ENCODE measurements around the gene BCL11A. TPM values are rescaled to one million over a fixed set of nuclear protein-coding genes. Genes with fewer than 3 reads are reported as not detected.

BCL11A gene
- total RNA-seq, 1 donor from 2014 or later, result 10.7 TPM

DNA sequence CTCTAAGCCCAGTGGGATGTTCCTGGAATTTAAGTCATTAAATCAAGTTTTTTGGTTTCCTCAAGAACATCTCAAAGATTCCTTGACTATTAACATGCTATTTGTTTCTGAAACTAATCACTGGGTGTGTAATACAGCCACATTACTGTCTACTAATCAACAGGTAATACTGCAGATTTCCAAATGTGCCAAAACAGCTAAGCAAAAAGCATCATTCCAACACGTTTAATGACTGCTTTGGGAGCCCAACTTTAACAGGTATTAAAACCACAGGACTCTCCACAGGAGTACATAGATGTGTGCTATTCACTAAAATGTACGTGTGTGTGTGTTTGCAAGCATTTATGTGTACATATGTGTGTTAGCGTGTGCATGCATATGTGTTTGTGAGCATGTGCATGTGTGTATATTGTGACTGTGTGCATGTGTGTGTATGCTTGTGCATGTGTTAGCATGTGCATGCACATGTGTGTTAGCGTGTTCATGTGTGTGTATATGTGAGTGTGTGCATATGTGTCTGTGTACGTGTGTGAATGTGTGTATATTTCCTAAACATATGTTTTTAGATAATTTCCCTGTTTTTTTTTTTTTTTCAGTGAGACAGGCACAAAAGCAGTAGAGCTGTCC, 80.7 kb downstream of the BCL11A start:
- Mint-ChIP-seq H3K27me3 (ENCODE audit: unreplicated experiment) (no peaks in the 10 kb centered on the region), H3K4me3 (ENCODE audit: unreplicated experiment) (no peak overlapping the region), H3K9me3 (ENCODE audit: unreplicated experiment) (no peaks in the 10 kb centered on the region), H3K4me1 (ENCODE audit: unreplicated experiment) (peaks cover 4% of the 10 kb centered on the region), H3K27ac (ENCODE audit: unreplicated experiment) (no peak overlapping the region), H3K36me3 (ENCODE audit: unreplicated experiment) (no peaks in the 10 kb centered on the region)
- TF ChIP-seq, protein P1, sequence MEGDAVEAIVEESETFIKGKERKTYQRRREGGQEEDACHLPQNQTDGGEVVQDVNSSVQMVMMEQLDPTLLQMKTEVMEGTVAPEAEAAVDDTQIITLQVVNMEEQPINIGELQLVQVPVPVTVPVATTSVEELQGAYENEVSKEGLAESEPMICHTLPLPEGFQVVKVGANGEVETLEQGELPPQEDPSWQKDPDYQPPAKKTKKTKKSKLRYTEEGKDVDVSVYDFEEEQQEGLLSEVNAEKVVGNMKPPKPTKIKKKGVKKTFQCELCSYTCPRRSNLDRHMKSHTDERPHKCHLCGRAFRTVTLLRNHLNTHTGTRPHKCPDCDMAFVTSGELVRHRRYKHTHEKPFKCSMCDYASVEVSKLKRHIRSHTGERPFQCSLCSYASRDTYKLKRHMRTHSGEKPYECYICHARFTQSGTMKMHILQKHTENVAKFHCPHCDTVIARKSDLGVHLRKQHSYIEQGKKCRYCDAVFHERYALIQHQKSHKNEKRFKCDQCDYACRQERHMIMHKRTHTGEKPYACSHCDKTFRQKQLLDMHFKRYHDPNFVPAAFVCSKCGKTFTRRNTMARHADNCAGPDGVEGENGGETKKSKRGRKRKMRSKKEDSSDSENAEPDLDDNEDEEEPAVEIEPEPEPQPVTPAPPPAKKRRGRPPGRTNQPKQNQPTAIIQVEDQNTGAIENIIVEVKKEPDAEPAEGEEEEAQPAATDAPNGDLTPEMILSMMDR (IDR thresholded peaks at IDR 0.05), result no peak
- DNase-seq (ENCODE audit: extremely low spot score, unreplicated experiment), result peak; percentile 1

DNA sequence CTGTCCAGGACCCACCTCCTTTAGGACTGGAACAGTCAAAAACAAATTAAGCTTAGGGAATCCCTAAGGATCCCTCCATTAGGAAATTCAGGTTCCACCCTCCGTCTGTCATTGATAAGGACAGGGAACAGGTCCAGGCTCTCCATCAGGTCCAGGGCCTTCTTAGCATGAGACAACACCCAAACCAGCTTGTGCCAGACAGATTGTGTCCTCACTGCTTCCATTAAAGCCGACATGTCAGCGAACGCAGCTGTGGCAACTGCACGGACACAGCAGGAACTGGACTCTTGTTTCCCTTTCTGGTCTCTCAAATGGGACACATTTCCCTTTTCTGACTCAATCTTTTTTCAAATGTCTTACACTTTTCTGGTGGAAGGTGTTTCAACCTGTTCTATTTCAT, 81.4 kb downstream of the BCL11A start:
- TF ChIP-seq, protein P1 (IDR thresholded peaks at IDR 0.05), result no peak
- Mint-ChIP-seq H3K9me3 (ENCODE audit: unreplicated experiment) (no peaks in the 10 kb centered on the region), H3K4me1 (ENCODE audit: unreplicated experiment) (peaks cover 4% of the 10 kb centered on the region), H3K4me3 (ENCODE audit: unreplicated experiment) (no peak overlapping the region), H3K36me3 (ENCODE audit: unreplicated experiment) (no peaks in the 10 kb centered on the region), H3K27ac (ENCODE audit: unreplicated experiment) (no peak overlapping the region), H3K27me3 (ENCODE audit: unreplicated experiment) (no peaks in the 10 kb centered on the region)
- peak; percentile 42 for DNase-seq (ENCODE audit: extremely low spot score, unreplicated experiment)

DNA sequence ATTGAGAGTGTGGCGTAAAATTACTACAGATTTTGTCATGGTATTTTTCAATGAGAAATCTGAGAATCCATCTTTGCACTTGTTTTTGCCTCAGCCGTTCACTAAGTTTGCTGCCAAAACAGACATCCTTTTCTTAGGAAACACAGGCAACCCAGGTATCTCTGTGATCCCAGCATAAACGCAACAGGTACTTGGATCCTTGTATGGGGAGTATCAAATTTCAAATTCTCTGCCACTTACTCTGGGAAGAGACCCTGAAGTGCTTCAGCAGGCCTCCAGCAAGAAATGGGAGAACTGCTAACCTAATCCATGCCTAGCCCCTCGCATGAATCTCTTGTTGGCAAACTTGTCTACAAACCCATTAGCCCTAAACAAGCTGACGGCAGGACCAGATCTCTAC, 83.1 kb downstream of the BCL11A start:
- Mint-ChIP-seq H3K4me1 (ENCODE audit: unreplicated experiment) (peaks cover 4% of the 10 kb centered on the region), H3K27me3 (ENCODE audit: unreplicated experiment) (no peaks in the 10 kb centered on the region), H3K9me3 (ENCODE audit: unreplicated experiment) (no peaks in the 10 kb centered on the region), H3K27ac (ENCODE audit: unreplicated experiment) (no peak overlapping the region), H3K4me3 (ENCODE audit: unreplicated experiment) (no peak overlapping the region), H3K36me3 (ENCODE audit: unreplicated experiment) (no peaks in the 10 kb centered on the region)
- TF ChIP-seq, protein P1 (IDR thresholded peaks at IDR 0.05), result no peak
- peak; percentile 34 for DNase-seq (ENCODE audit: extremely low spot score, unreplicated experiment)

DNA sequence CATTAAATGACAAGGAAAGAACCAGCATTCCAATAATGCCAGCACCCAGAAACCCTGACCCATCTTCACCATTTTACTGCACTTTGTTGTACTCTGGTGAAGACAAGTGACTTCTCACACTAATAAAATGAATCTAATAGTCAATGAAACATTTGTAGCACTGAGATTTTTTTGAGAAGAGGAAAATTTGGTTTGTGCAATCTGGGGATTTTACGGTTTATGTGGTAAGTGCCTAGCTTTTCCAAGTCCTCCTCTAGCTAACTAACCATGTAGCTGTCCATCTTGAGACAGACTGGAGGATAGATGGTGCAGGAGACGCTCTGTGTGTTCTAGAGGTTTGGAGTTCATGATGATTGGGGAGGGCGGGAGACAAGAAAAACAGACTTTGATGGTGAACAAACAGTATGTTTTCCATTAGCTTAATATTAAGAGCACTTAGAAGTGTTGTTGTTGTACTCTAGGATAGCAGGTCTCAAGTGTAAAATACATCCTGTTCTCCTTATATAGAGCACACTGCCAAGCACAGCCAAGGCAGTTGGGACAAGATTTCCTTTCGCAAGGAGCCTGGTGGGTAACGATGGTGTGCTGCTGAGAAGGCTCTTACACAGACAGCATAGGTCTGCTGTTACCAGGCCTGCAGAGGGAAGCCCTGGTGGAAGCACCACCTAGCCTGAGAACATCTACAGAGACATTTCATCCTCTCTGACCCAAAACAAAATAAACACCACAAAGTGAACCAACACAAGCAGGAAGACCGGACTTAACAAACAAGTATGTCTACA, 83.7 kb downstream of the BCL11A start:
- Mint-ChIP-seq H3K36me3 (ENCODE audit: unreplicated experiment) (no peaks in the 10 kb centered on the region), H3K9me3 (ENCODE audit: unreplicated experiment) (no peaks in the 10 kb centered on the region), H3K27me3 (ENCODE audit: unreplicated experiment) (no peaks in the 10 kb centered on the region), H3K4me1 (ENCODE audit: unreplicated experiment) (peaks cover 4% of the 10 kb centered on the region), H3K4me3 (ENCODE audit: unreplicated experiment) (no peak overlapping the region), H3K27ac (ENCODE audit: unreplicated experiment) (no peak overlapping the region)
- peak; percentile 30 for DNase-seq (ENCODE audit: extremely low spot score, unreplicated experiment)
- TF ChIP-seq, protein P1 (IDR thresholded peaks at IDR 0.05), result no peak

DNA sequence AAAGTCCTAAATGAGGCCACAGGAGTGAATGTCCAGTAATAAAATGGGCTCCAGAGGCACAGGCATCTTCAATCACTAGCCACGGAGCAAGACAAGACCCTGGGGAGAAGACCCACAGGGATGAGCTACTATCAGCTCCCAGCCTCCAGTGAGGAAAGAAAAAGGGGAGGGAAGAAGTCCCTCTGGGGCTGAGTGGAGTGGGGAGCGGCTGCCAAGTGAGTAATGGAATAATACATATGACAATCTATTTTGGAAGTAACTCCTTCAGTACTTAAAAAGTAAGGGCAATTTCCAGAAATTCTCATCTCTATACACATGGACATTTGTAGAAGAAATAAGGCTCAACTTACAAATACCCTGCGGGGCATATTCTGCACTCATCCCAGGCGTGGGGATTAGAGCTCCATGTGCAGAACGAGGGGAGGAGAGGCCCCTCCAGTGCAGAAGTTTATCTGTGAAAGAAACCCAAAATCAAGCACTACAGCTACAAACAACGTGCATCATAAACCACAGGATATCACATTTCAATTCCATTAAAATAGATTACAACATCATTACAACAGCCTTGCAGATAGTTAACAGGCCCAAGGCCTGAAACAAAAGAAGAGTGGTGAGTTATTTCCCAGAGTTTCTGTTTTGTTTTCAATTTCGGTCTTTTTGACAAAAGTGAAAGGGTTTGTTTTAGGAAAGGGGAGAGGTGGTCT, 84.9 kb downstream of the BCL11A start:
- TF ChIP-seq, protein P1 (IDR thresholded peaks at IDR 0.05), result no peak
- no peaks in the 10 kb centered on the region for H3K36me3 Mint-ChIP-seq (ENCODE audit: unreplicated experiment)
- peak overlapping the region; percentile 50 for H3K27ac Mint-ChIP-seq (ENCODE audit: unreplicated experiment)
- H3K27me3 Mint-ChIP-seq (ENCODE audit: unreplicated experiment), result no peaks in the 10 kb centered on the region
- H3K4me1 Mint-ChIP-seq (ENCODE audit: unreplicated experiment), result peaks cover 4% of the 10 kb centered on the region
- no peak overlapping the region for H3K4me3 Mint-ChIP-seq (ENCODE audit: unreplicated experiment)
- DNase-seq (ENCODE audit: extremely low spot score, unreplicated experiment), result peak; percentile 30
- no peaks in the 10 kb centered on the region for H3K9me3 Mint-ChIP-seq (ENCODE audit: unreplicated experiment)

Measured in osteocyte (in vitro differentiated cells).